Measurements from ENCODE around the gene PSMA5.
"Not testable (repeated sequence)": the region's sequence is repeated elsewhere in the genome, so short reads cannot be mapped to it uniquely, and the experiment has no call there.

Gene PSMA5

DNA sequence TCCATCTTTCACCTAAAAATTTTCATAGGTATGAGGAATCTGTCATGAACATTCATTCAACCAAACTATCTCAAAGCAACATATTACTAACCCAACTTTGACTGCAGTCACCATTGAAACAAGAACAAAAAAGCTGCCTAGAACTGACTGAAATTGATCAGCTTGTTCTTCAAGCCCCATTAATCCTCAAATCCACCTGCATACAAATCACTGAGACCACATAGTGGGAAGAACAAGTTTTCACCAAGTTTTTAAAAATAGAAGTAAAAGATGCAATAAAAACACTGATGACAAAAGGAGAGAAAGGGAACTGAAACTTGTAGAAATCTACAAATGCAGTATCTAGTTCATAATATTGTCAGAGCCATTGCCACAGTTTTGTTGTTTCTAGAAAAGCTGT, 34.6 kb downstream of the PSMA5 start:
- DNase-seq = no peak

- no peak for DNase-seq
Measured at GRCh38 chr1:109391157-109391556, 35.1 kb downstream of the PSMA5 start.

GRCh38 chr1:109389638-109390341, 36.5 kb downstream of the PSMA5 start:
- no peak for DNase-seq

DNA sequence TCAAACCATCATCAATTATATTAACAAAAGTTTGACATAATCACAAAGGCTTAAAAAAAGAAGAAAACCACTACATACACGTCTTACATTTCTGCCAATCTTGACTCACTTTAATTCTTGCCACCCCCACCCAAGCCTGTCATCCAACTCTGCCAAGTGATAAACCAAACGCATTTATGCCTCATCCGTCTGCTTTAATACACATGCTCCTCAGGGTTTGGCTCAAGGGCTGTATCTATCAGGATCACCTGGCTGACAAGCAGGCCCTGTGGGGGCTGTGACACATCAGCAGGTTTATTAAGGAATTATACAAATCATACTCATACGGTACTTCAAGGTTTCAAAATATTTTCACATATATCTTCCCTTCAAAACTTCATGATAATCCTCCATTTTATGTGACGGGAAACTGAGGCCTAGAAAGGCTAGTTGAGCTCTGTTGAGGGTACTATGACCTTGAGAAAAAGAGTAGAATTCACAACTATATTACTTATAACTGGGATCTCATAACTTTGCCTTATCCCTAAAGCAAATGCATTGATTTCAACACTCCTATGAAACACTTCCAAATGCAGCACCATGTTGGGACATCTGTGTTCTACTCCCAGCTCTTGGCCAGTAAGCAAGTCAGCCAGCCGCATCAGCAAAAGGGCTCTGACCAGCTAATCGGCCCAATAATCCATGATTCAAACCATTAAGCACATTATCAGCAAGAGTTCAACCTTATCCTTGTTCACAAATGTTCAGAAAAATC, 37.2 kb downstream of the PSMA5 start:
- DNase-seq = no peak

DNA sequence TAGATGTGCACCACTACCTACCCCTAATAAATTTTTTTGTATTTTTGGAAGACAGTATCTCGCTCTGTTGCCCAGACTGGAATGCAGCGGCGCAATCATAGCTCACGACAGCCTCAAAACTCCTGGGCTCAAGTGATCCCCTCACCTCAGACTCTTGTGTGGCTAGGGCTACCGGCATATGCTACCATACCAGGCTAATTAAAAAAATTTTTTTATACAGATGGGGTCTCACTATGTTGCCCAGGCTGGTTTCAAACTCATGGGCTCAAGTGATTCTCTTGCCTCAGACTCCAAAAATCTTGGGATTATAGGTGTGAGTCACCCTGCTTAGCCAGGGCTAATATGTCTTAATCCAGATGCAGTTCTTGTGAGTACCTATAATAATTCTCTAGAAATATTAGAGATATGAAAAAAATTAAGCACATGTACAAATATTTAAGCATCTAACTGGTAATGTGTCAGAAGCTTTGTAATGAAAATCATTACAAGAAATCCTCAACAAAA, 38.0 kb downstream of the PSMA5 start:
- no peak for DNase-seq

DNA sequence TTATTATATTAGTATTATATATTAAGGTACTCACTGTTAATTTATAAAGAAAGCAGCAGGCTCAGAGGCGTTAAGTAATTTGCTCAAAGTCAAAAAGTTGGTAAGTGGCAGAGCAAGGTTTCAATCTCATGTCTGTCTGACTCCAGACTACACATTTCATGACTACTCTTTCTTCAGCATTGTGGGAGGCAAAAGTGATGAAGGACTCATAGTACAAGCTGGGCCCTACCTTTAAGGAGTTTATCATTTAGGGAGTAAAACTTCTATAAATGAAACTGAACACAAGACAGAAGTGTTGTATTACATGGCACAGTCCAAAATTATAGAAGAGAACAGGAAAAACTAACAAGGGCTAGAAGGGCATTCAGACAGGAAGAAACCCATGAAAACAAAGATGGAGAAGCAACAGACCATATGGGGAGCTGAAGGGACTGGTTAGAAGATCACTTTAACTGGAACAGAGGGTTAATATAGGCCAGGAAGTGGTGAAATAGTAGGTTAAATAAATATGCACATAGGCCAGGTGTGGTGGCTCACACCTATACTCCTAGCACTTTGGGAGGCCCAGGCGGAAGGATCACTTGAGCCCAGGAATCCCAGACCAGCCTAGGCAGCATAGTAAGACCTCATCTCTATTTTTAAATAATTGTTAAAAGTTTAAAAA, 40.1 kb downstream of the PSMA5 start:
- no peak for DNase-seq

- no peak for DNase-seq
Measured at GRCh38 chr1:109385417-109385816, 40.8 kb downstream of the PSMA5 start.

- no peak for DNase-seq
Measured at GRCh38 chr1:109383854-109384253, 42.4 kb downstream of the PSMA5 start.

- DNase-seq = no peak
Measured at GRCh38 chr1:109383087-109383779, 43.0 kb downstream of the PSMA5 start.

GRCh38 chr1:109381573-109381972, 44.7 kb downstream of the PSMA5 start:
- no peak for DNase-seq

DNA sequence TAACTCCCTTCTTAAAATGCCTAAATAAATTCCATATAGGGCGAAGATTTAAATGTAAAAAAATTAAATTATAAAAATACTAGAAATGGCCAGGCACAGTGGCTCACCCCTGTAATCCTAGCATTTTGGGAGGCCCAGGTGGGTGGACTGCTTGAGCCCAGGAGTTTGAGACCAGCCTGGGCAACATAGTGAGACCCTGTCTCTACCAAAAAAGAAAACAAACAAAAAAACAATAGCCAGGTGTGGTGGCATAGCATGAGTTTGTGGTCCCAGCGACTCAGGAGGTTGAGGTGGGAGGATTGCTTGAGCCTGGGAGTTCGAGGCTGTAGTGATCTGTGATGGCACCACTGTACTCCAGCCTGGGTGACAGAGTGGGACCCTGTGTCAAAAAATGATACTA, 46.3 kb downstream of the PSMA5 start:
- no peak for DNase-seq

- DNase-seq = no peak
Measured at GRCh38 chr1:109379422-109379821, 46.8 kb downstream of the PSMA5 start.

DNA sequence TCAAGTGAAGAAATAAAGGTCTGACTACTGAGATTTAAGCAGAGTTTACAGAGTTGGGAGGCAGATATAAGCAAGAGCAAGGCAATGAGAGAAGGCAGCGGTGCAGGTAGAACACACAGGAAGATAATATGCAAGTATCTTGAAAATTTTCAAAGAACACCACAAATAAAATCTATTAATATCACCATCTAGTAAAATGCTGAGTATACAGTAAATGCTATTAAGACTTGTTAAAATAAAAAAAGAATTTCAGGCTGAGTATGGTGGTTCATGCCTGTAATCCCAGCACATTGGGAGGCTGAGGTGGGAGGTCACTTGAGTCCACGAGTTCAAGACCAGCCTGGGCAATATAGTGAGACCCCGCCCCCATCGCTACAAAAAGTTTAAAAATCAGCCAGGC, 48.5 kb downstream of the PSMA5 start:
- DNase-seq = no peak

DNA sequence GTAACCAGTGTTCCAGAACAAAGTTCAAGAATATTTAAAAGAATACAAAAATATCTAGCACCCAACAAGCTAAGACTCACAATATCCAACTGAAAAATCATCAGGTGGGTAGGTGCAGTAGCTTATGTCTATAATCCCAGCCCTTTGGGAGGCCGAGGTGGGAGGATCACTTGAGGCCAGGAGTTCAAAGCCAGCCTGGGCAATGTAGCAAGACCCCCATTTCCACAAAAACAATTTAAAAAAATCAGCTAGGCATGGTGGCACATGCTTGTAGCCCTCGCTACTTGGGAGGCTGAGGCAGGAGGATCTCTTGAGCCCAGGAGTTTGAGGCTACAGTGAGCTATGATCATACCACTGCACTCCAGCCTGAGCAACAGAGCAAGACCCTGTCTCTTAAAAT, 52.6 kb downstream of the PSMA5 start:
- not testable (repeated sequence) for DNase-seq

GRCh38 chr1:109373126-109373525, 53.1 kb downstream of the PSMA5 start:
- DNase-seq = no peak

DNA sequence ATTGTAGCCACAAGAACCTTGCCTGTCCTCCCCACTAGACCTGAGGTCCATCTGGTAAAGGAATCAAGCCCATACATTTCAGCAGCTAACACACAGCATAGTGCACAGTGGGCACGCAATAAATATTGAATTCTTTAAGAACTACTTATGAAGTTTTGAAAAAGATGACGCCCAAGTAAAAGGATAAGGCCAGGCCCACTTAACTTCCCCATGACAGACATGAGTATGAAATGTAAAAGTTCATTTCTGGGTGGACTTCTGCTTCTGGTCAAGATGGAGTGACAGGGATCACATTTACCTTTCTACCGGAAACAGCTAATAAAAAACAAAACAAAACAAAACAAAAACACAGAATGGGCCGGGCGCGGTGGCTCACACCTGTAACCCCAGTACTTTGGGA, 54.0 kb downstream of the PSMA5 start:
- DNase-seq = no peak

- DNase-seq = no peak
Measured at GRCh38 chr1:109371341-109371739, 54.9 kb downstream of the PSMA5 start.

DNA sequence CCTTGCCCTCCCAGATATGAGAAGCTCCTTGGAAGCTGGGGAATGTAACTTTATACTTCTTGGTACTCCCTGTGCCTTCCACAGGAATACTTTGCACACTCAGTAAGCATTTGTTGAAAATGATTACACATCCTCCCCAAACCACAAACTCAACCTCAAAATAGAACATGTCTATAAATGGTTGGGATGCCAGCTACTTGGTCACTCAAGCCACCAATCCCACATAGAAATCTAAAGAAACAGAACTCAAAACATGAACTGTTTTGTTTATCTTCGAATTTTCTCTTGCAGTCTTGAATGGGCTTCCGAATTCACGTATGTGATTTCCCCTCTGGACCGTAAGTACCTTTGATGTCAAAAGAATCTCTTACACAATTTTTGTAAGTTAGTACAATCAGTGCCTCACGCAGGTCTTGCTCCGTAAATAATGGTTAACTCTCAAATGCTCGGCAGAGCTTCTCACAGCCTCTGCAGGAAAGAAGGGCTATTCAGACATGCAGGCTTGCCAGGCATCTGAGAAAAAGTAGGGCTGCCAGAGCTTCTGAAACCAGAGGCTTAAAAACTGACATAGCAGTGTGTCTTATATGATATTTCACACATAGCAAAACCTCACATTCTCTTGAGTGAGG, 55.4 kb downstream of the PSMA5 start:
- no peak for DNase-seq

DNA sequence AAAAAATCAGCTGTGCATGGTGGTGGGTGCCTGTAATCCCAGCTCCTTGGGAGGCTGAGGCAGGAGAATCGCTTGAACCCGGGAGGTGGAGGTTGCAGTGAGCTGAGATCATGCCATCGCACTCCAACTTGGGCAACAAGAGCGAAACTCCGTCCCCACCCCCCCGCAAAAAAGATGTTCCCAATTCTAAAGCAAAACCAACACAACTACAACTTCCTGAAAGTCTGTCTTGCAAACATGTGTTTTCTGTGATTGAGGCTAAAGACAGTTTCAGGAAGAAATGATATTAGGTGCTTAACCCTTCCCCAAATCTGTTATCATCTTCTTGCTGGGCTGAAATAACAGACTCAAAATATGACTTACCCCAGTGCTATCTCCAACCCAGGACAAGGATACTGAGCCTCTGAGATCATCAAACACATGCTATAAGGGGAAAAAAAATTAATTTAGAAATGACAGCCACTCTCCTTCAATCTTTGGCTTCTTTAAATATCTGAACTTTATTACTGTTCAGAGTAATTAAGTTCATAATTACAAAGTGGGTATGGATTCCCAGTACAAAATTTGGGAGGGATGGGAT, 57.0 kb downstream of the PSMA5 start:
- DNase-seq = no peak

DNA sequence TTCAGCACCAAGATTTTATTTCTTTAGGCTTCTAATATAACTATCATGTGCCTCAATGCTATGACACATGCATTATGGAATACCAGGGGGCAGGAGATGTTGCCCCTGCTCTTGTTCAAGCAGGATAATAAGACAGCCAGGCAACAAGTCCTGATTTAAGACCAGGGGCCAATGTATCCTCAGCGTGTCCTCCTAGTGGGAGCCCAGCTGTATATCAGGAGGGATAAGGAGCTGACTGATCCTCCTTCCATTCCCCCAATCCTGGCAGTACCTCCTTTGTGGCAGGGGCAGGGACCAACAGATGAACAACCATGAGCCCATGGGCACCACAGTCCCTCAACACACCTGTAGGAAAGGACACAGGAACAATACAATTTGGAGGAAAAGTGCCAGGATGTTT, 57.8 kb downstream of the PSMA5 start:
- no peak for DNase-seq

DNA sequence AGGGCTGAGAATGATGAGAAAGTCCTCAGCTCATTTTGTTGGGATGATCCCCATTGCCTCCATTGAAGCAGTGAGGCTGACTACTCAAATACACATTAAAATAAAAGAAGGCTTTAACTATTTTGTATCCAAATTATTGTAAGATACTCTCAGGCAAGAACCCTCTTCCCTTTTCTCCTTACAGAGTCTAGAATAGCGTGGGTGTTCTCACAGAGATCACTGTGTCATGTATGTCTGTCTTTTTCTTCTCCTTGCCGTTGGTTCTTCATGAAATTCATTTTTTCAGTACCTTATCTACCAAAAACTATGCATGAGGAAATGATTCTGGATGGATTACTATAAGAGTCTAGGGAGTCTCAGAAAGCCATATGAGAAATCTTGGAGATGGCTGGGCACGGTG, 58.6 kb downstream of the PSMA5 start:
- no peak for DNase-seq

GRCh38 chr1:109365642-109366204, 60.5 kb downstream of the PSMA5 start:
- no peak for DNase-seq

Measured in stimulated activated CD4-positive, alpha-beta T cell treated with anti-CD3 and anti-CD28 coated beads, Interleukin-4, amount 100 ng/mL, for 1 hour (primary cell).